ENCODE measurements around the gene ATP5F1E.
A peak's percentile ranks its signal among the peaks of the same experiment; 100 is the strongest.

The ATP5F1E gene

GRCh38 chr20:59032713-59033059 lies 551 bp upstream of the ATP5F1E start:
- DNase-seq (no peak), ATAC-seq (peak; percentile 59)
- peaks cover 73% of the 10 kb centered on the region for H3K4me1 Mint-ChIP-seq
- no peaks in the 10 kb centered on the region for H3K27me3 Mint-ChIP-seq
- H3K9me3 Mint-ChIP-seq = no peaks in the 10 kb centered on the region
- H3K27ac Mint-ChIP-seq = peak overlapping the region; percentile 85 to 89
- peak overlapping the region; percentile 91 to 94 for H3K4me3 Mint-ChIP-seq

- H3K4me3 Mint-ChIP-seq = peak overlapping the region; percentile 91 to 94
- DNase-seq (no peak), ATAC-seq (no peak)
- H3K9me3 Mint-ChIP-seq = no peaks in the 10 kb centered on the region
- H3K4me1 Mint-ChIP-seq = peaks cover 73% of the 10 kb centered on the region
- no peaks in the 10 kb centered on the region for H3K27me3 Mint-ChIP-seq
- H3K27ac Mint-ChIP-seq = peak overlapping the region; percentile 95 to 96
Measured at GRCh38 chr20:59031564-59032022, 542 bp downstream of the ATP5F1E start.

GRCh38 chr20:59030911-59031563 lies 1.1 kb downstream of the ATP5F1E start:
- Mint-ChIP-seq H3K4me1 (peaks cover 69% of the 10 kb centered on the region), H3K9me3 (no peaks in the 10 kb centered on the region), H3K27ac (peak overlapping the region; percentile 48 to 82), H3K4me3 (peak overlapping the region; percentile 91 to 94), H3K27me3 (no peaks in the 10 kb centered on the region)
- ATAC-seq (no peak), DNase-seq (no peak)

- Mint-ChIP-seq H3K4me3 (peak overlapping the region; percentile 51 to 91), H3K4me1 (peaks cover 62% of the 10 kb centered on the region), H3K27me3 (no peaks in the 10 kb centered on the region), H3K9me3 (no peaks in the 10 kb centered on the region), H3K27ac (peak overlapping the region in 1 of 2 donors; percentile 78)
- no peak for DNase-seq
- no peak for ATAC-seq
Measured at GRCh38 chr20:59028812-59029211, 3.3 kb downstream of the ATP5F1E start.

- DNase-seq = no peak
- no peaks in the 10 kb centered on the region for H3K9me3 Mint-ChIP-seq
- peaks cover 59% of the 10 kb centered on the region for H3K4me1 Mint-ChIP-seq
- peak overlapping the region; percentile 7 to 15 for H3K4me3 Mint-ChIP-seq
- peak overlapping the region in 1 of 2 donors; percentile 87 for H3K27ac Mint-ChIP-seq
- no peaks in the 10 kb centered on the region for H3K27me3 Mint-ChIP-seq
- ATAC-seq = no peak
Measured at GRCh38 chr20:59027741-59028320, 4.3 kb downstream of the ATP5F1E start.

- DNase-seq = no peak
- H3K9me3 Mint-ChIP-seq = no peaks in the 10 kb centered on the region
- no peak for ATAC-seq
- H3K4me1 Mint-ChIP-seq = peaks cover 59% of the 10 kb centered on the region
- no peaks in the 10 kb centered on the region for H3K27me3 Mint-ChIP-seq
- H3K27ac Mint-ChIP-seq = peak overlapping the region in 1 of 2 donors; percentile 87
- peak overlapping the region in 1 of 2 donors; percentile 7 for H3K4me3 Mint-ChIP-seq
Measured at GRCh38 chr20:59026904-59027740, 5.0 kb downstream of the ATP5F1E start.

GRCh38 chr20:59025511-59025910 lies 6.6 kb downstream of the ATP5F1E start:
- DNase-seq (no peak), ATAC-seq (no peak)
- Mint-ChIP-seq H3K4me3 (no peak overlapping the region), H3K4me1 (peaks cover 49% of the 10 kb centered on the region), H3K27ac (peak overlapping the region in 1 of 2 donors; percentile 19), H3K9me3 (no peaks in the 10 kb centered on the region), H3K27me3 (no peaks in the 10 kb centered on the region)

GRCh38 chr20:59025086-59025485 lies 7.0 kb downstream of the ATP5F1E start:
- no peak for DNase-seq
- Mint-ChIP-seq H3K9me3 (no peaks in the 10 kb centered on the region), H3K4me3 (no peak overlapping the region), H3K27me3 (no peaks in the 10 kb centered on the region), H3K4me1 (peaks cover 45% of the 10 kb centered on the region), H3K27ac (no peak overlapping the region)
- ATAC-seq = no peak

- no peaks in the 10 kb centered on the region for H3K27me3 Mint-ChIP-seq
- no peak overlapping the region for H3K4me3 Mint-ChIP-seq
- peaks cover 36% of the 10 kb centered on the region for H3K4me1 Mint-ChIP-seq
- H3K27ac Mint-ChIP-seq = no peak overlapping the region
- H3K9me3 Mint-ChIP-seq = no peaks in the 10 kb centered on the region
- ATAC-seq = no peak
- no peak for DNase-seq
Measured at GRCh38 chr20:59024111-59024530, 8.0 kb downstream of the ATP5F1E start.

GRCh38 chr20:59023616-59024015 lies 8.5 kb downstream of the ATP5F1E start:
- H3K4me1 Mint-ChIP-seq = peaks cover 31% of the 10 kb centered on the region
- H3K4me3 Mint-ChIP-seq = no peak overlapping the region
- no peaks in the 10 kb centered on the region for H3K27me3 Mint-ChIP-seq

GRCh38 chr20:59022754-59023153 lies 9.4 kb downstream of the ATP5F1E start:
- Mint-ChIP-seq H3K4me1 (peaks cover 26% of the 10 kb centered on the region), H3K27ac (no peak overlapping the region), H3K9me3 (no peaks in the 10 kb centered on the region), H3K27me3 (no peaks in the 10 kb centered on the region), H3K4me3 (no peak overlapping the region)
- DNase-seq (no peak), ATAC-seq (no peak)

More at GRCh38 chr20:59023616-59024015, 8.5 kb downstream of the ATP5F1E start:
- no peak for DNase-seq
- no peaks in the 10 kb centered on the region for H3K9me3 Mint-ChIP-seq
- peak overlapping the region; percentile 48 to 67 for H3K27ac Mint-ChIP-seq
- no peak for ATAC-seq

GRCh38 chr20:59020938-59021551 lies 11.1 kb downstream of the ATP5F1E start:
- Mint-ChIP-seq H3K27ac (no peak overlapping the region), H3K4me3 (no peak overlapping the region), H3K27me3 (no peaks in the 10 kb centered on the region), H3K9me3 (no peaks in the 10 kb centered on the region), H3K4me1 (peaks cover 31% of the 10 kb centered on the region)
- no peak for ATAC-seq
- DNase-seq = no peak

GRCh38 chr20:59019217-59019616 lies 12.9 kb downstream of the ATP5F1E start, which contains the start of gene TUBB1:
Gene TUBB1 (plus strand): TSS chr20:59019429. CDS start chr20:59019523, 94 bp downstream.
- Mint-ChIP-seq H3K27ac (peak within 1 kb of the TSS in 1 of 2 donors; percentile 50), H3K9me3 (no peaks in the 10 kb centered on the region), H3K27me3 (no peaks in the 10 kb centered on the region), H3K4me3 (no peak within 1 kb of the TSS), H3K4me1 (peaks cover 34% of the 10 kb centered on the region)
- no peak for ATAC-seq
- no peak for DNase-seq

- H3K27me3 Mint-ChIP-seq = no peaks in the 10 kb centered on the region
- no peak for DNase-seq
- H3K9me3 Mint-ChIP-seq = no peaks in the 10 kb centered on the region
- H3K27ac Mint-ChIP-seq = peak overlapping the region in 1 of 2 donors; percentile 50
- no peak overlapping the region for H3K4me3 Mint-ChIP-seq
- ATAC-seq = no peak
- H3K4me1 Mint-ChIP-seq = peaks cover 38% of the 10 kb centered on the region
Measured at GRCh38 chr20:59018817-59019216, 13.3 kb downstream of the ATP5F1E start.

GRCh38 chr20:59017493-59018231 lies 14.5 kb downstream of the ATP5F1E start:
- Mint-ChIP-seq H3K27me3 (no peaks in the 10 kb centered on the region), H3K4me3 (no peak overlapping the region), H3K27ac (peak overlapping the region in 1 of 2 donors; percentile 92), H3K4me1 (peaks cover 44% of the 10 kb centered on the region), H3K9me3 (no peaks in the 10 kb centered on the region)
- DNase-seq = no peak
- no peak for ATAC-seq
